LNCAP (cell line): ENCODE data around the gene CTDSPL.

ENCODE experiments used
- TF ChIP-seq, protein P1 (sequence below): fragments of 450-650 bp; IDR thresholded peaks from 2 replicates; pipeline ENCODE4 v1.5.1; 2017; ENCODE audit warnings: mild to moderate bottlenecking

The CTDSPL gene

DNA sequence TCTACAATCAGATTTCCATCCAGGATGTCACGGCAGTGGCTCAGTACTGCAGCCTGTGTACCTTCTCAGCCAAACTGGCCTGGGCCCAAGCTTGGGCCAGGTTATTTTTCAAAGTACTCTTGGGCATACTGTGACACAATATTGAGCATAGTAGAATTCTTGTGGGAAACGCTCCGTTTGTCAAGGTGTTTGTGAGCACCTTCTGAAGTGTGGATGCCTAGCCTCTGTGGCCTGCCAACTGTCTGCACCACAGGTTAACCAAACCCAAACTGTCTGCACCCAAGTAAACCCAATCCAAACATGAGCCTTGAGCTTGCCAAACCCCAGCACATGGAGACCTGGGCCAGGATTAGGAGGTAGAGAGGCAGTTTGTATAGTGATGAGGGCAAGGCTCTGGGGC is 25.4 kb downstream of the CTDSPL start:
- TF ChIP-seq, protein P1, sequence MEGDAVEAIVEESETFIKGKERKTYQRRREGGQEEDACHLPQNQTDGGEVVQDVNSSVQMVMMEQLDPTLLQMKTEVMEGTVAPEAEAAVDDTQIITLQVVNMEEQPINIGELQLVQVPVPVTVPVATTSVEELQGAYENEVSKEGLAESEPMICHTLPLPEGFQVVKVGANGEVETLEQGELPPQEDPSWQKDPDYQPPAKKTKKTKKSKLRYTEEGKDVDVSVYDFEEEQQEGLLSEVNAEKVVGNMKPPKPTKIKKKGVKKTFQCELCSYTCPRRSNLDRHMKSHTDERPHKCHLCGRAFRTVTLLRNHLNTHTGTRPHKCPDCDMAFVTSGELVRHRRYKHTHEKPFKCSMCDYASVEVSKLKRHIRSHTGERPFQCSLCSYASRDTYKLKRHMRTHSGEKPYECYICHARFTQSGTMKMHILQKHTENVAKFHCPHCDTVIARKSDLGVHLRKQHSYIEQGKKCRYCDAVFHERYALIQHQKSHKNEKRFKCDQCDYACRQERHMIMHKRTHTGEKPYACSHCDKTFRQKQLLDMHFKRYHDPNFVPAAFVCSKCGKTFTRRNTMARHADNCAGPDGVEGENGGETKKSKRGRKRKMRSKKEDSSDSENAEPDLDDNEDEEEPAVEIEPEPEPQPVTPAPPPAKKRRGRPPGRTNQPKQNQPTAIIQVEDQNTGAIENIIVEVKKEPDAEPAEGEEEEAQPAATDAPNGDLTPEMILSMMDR = no peak

DNA sequence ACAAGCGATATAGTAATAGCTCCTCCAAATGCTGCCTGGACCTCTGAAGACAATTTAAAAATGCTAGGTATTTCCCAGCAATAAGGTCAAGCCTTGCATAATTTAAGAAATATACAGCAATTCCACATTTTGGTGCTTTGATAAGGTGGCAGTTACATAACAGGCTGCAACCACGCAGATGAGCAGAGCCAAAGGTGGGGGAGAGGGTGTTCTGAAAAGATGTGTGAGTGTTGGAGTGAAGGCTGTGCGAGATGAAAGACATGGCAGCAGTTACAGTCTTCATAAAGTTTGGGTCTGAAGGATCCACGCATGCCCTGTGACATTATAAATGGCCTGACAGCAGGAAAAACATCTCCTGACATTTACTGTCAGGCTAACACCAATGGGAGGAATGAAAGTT is 26.1 kb downstream of the CTDSPL start:
- TF ChIP-seq, protein P1 = no peak

DNA sequence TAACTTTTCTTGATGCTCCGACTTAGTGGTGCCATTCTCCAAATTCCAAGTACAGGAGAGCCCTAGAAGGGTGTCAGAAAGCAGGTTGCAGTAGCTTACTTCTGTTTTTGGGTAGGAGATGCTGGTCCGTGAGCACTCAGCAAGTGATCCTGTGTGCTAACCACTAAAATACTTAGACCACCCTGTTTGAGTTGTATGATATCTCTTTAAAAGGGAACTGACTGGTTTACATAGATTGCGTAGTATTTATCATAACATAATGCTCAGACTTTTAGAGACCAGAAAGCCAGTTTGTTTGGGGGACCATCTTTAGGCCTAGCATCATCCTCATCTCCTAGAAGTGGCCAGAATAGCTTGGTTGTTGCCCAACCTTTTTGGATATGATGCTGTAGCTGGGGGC is 26.7 kb downstream of the CTDSPL start:
- TF ChIP-seq, protein P1 = no peak

DNA sequence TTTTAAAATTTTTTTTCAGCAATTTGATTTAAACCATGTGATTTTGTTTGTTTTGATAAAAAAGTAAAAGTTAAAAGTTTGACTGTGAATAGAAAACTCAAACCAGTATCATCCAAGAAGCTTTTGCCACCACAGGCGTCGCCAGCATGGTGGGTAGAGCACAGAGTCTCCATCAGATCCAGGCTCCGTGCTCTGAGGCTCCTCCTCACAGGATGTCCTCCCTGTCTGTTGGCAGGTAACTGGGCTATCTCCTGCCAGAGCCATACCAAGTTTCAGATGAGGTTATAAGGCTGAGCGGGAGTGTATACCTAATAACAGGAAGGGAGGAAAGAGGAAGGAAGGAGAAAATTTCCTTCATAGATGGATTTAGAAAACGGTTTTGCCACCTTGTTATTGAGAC is 28.8 kb downstream of the CTDSPL start:
- TF ChIP-seq, protein P1 = no peak

DNA sequence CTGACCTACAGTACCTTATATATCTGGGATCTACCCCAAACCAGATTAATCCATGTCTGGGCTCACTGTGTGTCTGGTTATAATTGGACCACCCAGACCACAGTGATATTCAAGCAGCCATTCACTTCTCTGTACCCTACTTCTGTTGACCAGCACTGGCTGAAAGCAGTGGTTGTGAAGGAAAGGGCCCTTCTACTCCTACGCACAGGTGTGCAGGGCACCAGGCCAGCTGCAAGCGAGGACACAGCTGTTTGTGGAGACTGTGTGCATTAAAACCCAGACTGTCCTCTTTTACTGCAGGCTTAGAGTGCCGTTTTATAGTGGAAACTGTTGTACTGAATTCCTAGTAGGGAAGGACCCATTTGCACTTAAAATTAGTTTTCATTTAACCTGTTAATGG is 29.5 kb downstream of the CTDSPL start:
- TF ChIP-seq, protein P1 = no peak

DNA sequence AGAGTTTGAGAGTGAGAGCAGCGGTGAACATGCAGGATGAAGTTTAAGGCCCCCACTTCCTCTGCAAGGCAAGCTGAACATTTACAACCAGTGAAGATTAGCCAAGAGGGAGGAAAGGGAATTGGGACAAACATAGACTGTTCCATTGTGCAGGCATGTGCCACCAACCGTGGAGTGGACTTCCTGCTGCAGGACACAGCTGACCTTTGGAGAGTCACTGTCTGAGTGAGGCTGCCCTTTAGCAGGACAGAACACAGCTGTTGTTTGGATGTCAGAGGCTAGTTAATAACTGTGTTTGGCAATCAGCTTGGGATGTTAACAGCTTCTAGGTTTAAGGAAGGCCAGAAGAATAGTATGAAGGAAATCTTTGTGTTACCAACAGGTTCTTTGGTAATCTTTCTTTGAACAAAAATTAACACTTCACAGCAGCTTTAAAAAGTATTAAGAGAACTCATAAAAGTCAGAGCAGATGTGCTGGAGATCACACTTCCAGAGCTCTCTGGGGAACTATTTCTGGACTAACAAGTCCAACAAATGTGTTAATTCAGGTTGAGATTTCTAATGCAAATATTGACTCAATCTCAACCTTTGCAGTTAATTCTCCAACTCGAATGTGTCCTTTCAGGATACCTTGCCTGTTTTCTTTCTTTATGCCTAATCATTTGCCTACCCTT is 31.4 kb downstream of the CTDSPL start:
- TF ChIP-seq, protein P1 = no peak

DNA sequence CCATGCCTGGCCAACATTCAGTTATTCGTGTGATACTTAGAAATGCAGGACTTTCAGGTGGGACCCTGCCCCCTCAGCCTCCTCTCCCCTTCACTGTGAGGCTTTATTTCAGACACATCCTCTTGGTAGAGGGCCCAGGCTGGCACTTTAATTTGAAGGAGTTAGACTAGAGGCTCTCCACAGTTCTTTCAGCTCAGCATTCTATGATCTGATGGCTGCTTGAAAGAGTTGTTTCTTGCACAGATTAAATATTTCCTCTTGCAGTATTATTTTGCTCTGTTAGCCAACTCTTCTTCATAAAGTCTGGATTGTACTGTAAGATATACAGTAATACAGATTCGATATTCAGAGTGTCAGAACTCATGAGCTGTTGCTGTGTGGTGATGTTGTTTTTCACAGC is 35.1 kb downstream of the CTDSPL start:
- TF ChIP-seq, protein P1 = no peak

DNA sequence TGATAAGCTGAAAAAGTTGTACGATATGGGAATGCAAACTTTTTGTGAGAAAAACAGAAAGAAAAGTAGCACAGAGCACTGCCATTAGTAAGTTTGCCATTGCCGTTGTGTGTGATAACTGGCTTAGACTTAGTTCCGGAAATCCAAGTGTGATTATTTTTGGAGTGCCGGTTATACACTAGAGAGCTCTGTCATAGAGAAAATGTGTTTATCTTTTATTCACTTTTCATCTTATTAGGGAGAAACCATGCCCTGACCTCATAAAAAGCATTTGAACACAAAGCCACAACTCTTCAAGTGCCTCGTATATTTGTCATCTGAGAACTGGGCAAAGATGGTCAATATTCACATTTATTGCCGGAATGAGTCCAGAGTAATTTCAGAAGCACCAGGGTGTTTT is 36.1 kb downstream of the CTDSPL start:
- TF ChIP-seq, protein P1 = no peak
